ENCODE results near the gene PEX13. TPM values are rescaled to one million over a fixed set of nuclear protein-coding genes. Genes with fewer than 3 reads are reported as not detected.

PEX13 gene
- total and polyA plus RNA-seq, 4 donors, result 10.6 to 42.8 (median 21.5) TPM

GRCh38 chr2:60989259-60989658 is 28.3 kb upstream of the PEX13 start:
- Histone ChIP-seq H3K9ac (ENCODE audit: low read depth in 1 of 2, low read length in 2 of 2) (no peak overlapping the region), H3K27ac (ENCODE audit: low read depth in 1 of 2, low read length in 2 of 2) (no peak overlapping the region), H3K4me1 (ENCODE audit: control insufficient read depth in 4 of 4, insufficient read depth in 4 of 4, low read length in 3 of 4) (peaks cover 0 to 3% (median 0%) of the 10 kb centered on the region in 4 donors), H3K27me3 (ENCODE audit: control insufficient read depth in 4 of 4, insufficient read depth in 4 of 4, low read length in 3 of 4) (no peaks in the 10 kb centered on the region), H3K36me3 (ENCODE audit: control insufficient read depth in 4 of 4, insufficient read depth in 3 of 4, low read depth in 1 of 4, low read length in 3 of 4) (peaks cover 0 to 7% (median 2%) of the 10 kb centered on the region in 4 donors), H3K9me3 (ENCODE audit: control insufficient read depth in 4 of 4, low read length in 3 of 4) (peaks cover 0 to 5% (median 4%) of the 10 kb centered on the region in 4 donors), H3K4me3 (ENCODE audit: low read depth in 1 of 3, low read length in 3 of 3) (no peak overlapping the region)
- 76% methylated on average over 2 of the region's 2 CpGs for WGBS
- no peak for DNase-seq (ENCODE audit: low spot score)
- no peak for TF ChIP-seq HNF4A (conservative IDR thresholded peaks at IDR 0.05)
- TF ChIP-seq GABPA (IDR thresholded peaks at IDR 0.05 in 1 of 2, conservative IDR thresholded peaks at IDR 0.05 in 1 of 2), result no peak
- TF ChIP-seq FOXA2 (IDR thresholded peaks at IDR 0.05), result no peak
- TF ChIP-seq CTCF (IDR thresholded peaks at IDR 0.05; ENCODE audit: low read depth, low read length, missing input control), result no peak
- TF ChIP-seq JUND (IDR thresholded peaks at IDR 0.05), result no peak
- TF ChIP-seq, protein P1, sequence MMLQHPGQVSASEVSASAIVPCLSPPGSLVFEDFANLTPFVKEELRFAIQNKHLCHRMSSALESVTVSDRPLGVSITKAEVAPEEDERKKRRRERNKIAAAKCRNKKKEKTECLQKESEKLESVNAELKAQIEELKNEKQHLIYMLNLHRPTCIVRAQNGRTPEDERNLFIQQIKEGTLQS (IDR thresholded peaks at IDR 0.05), result no peak
- no peak for TF ChIP-seq TAF1 (conservative IDR thresholded peaks at IDR 0.05)
- no peak for TF ChIP-seq NR2F2 (IDR thresholded peaks at IDR 0.05)
- no peak for TF ChIP-seq FOXA1 (IDR thresholded peaks at IDR 0.05)
- TF ChIP-seq ZBTB33 (IDR thresholded peaks at IDR 0.05), result no peak
- no peak for TF ChIP-seq YY1 (IDR thresholded peaks at IDR 0.05)
- TF ChIP-seq REST (IDR thresholded peaks at IDR 0.05), result no peak
- no peak for TF ChIP-seq HNF4G (IDR thresholded peaks at IDR 0.05)
- no peak for TF ChIP-seq EGR1 (IDR thresholded peaks at IDR 0.05; ENCODE audit: low read depth in 2 of 2)
- no peak for TF ChIP-seq SP1 (IDR thresholded peaks at IDR 0.05)
- TF ChIP-seq RAD21 (IDR thresholded peaks at IDR 0.05), result no peak
- TF ChIP-seq MAX (IDR thresholded peaks at IDR 0.05), result no peak
- no peak for TF ChIP-seq RXRA (IDR thresholded peaks at IDR 0.05)
